GM18909 (cell line): ENCODE results near the gene UNG.
"Not testable (repeated sequence)": the region's sequence is repeated elsewhere in the genome, so short reads cannot be mapped to it uniquely, and the experiment has no call there.

Source experiments
- ATAC-seq: cut with Tn5 transposase; IDR thresholded peaks from one replicate; pipeline ENCODE4 v1.9.1; 2021; ENCODE audit warnings: mild to moderate bottlenecking; ENCODE audit not compliant: unreplicated experiment, poor library complexity

The UNG gene

DNA sequence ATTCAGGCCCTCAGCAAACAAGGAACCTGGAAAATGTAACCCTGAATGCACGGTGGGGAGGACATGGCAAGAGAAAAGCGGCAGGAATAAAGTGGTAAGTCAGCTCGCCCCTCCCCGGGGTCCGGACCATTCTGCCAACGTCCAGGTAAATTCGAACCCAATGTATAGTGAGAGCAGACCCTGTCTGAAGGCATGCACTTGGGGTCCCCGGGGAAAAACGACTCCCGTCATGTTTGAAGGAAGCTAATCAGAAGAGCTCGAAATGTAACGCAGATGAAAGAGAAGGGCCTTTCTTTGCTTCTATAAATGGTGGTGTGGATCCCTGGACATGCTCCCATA lies 19.2 kb downstream of the UNG start:
- ATAC-seq: no peak

DNA sequence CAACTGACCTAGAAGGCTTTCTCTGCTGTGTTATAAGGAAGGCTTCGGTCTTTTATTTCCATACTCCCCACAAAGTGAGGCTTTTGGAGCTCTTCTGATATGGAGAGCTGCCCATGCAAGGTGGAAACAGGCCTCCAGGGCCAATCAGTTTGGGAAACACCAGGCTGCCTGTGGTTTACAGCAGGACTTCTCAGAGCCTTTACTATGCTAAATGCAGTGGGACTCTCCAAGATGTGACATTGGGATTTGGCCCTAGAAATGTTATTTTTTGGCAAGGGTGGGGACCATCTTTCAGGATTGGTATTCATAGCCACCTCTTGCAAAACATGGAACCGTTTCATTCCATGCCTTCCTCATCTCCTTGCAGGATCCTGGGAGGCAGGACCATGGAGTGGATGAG lies 22.7 kb downstream of the UNG start:
- ATAC-seq: no peak

GRCh38 chr12:109120557-109120956 lies 23.2 kb downstream of the UNG start:
- ATAC-seq: no peak

DNA sequence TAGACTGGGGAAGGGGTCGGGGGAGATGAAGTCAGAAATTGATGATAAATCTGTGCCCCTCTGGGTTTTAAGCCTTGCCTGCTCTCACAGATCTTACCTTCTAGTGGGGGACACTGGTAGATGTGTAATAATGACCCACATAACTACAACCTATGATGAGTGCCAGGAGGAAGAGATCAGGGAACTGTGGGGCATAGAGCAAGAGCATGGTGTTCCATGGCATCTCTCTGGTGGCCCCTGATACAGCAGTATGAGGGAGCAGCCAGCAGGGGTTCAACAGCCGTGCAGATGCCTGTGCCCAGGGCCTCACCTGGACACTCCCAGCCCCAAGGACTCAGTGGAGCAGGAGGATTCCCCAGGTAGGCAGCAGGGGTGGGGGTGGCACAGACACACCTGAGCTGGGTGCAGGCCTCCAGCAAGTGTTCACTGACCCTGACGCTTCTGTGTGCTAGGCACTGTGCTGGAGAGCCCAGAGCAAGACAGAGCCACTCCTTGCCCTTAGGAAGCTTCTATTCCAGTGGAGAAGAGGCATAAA lies 24.0 kb downstream of the UNG start:
- no peak for ATAC-seq

GRCh38 chr12:109124878-109125648 lies 27.7 kb downstream of the UNG start:
- no peak for ATAC-seq

GRCh38 chr12:109125791-109126190 lies 28.4 kb downstream of the UNG start:
- no peak for ATAC-seq

GRCh38 chr12:109126784-109127183 lies 29.4 kb downstream of the UNG start:
- no peak for ATAC-seq

- no peak for ATAC-seq
Measured at GRCh38 chr12:109127533-109128242, 30.3 kb downstream of the UNG start.

DNA sequence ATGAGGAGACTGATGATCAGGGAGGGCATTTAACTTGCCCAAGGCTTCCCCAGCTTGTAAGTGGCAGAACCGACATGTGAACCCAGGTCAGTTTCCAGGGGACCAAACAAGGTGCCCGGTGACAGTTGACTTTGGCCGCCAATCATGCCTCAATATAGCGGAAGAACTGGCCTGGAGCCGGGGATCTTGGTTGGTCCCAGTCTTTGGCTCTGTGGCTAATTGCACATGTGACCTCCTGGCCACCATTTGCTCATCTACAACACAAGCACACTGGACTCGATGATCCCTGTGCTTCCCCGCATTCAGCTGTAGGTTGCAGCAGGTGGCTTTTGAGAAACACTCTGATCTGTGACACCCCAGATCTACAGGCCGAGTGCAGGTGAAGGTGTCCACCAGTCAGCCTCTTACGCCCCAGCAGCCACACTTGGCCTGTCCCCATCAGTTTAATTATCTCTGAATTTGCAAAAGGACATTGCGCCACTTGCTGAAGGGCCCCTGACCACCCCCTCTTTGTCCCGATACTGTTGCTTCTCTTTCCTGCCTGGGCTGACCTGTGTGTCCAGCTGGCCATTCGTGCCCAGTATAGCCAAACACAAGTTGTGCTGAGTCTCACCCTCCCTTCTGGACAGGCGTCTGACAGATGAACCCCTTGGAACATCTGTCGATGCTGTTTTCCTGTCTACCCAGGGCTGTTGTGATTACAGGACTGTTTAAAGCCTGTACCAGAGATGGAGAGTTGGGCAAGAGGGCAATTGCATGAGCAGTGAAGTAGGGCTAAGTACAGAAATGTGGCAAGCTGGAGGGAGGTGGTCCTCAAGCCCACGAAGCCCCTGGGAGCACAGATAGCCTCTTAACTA lies 33.1 kb downstream of the UNG start:
- ATAC-seq: no peak

DNA sequence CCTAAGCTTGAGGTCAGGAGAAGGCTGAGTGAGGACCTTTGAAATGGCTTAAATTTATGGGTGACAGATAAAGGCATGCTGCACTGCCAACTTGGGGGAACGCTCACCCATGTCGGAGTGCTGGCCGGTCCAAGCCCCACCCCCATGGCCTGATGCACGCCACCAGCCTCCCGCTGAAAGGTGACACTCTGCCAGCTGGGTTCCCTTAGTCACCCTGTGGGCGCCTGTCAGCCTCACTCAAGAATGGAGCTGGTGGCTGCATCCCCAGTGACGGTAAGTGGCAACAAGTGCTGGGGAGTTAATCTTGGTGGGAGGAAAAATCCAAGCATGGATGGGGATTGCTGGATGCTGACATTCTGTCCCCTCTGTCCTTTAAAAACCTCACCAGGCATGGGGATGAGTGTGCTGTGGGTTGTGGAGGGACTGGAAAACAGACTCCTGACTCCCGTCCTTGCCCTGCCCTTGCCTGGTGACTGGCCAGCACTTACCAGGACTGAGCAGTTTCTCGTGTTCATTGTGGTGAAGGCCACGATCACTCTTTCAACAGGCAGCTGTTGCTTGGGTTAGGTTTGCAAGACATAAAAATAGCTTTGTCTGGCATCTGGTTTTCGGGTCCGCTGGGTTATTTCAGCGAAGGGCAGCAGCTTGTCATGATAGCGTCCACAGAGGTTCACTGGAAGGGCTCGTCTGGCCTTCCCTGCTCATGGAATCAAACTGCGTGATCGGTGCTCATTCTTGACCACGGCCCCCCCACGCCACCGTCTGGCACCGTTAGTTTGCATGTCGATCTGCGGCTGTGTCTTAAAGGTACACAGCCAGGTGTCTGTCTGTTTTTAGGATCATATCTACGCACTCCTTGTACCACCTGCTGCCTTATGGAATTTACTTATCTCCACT lies 34.0 kb downstream of the UNG start:
- ATAC-seq: no peak

- no peak for ATAC-seq
Measured at GRCh38 chr12:109134186-109134917, 37.0 kb downstream of the UNG start.

- no peak for ATAC-seq
Measured at GRCh38 chr12:109137055-109137454, 39.7 kb downstream of the UNG start.

- no peak for ATAC-seq
Measured at GRCh38 chr12:109139360-109139759, 42.0 kb downstream of the UNG start.

- ATAC-seq: no peak
Measured at GRCh38 chr12:109139791-109140190, 42.4 kb downstream of the UNG start.

DNA sequence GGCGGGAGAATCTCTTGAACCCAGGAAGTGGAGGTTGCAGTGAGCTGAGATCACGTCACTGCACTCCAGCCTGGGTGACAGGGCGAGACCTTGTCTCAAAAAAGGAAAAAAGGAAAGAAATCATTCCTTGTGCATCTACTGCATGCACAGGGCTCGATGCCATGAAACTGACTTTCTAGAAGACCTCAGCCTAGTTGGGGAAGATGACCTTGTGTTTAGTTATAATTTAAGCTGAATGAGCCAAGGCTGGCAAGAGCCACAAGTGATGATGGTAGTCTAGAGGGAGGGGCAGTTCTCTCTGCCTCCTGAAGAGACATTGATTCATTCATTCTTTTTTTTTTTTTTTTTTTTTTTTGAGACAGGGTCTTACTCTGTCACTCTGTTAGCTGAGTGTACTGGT lies 43.2 kb downstream of the UNG start:
- ATAC-seq: no peak

GRCh38 chr12:109144224-109144623 lies 46.8 kb downstream of the UNG start:
- ATAC-seq: no peak

GRCh38 chr12:109147126-109147525 lies 49.7 kb downstream of the UNG start:
- ATAC-seq: not testable (repeated sequence)

- no peak for ATAC-seq
Measured at GRCh38 chr12:109147954-109148353, 50.6 kb downstream of the UNG start.

GRCh38 chr12:109150124-109150640 lies 52.8 kb downstream of the UNG start:
- no peak for ATAC-seq
